ENCODE measurements around the gene LYRM4.

- TF ChIP-seq CTCF (IDR thresholded peaks at IDR 0.05; ENCODE audit: insufficient read depth, low read length, poor library complexity, severe bottlenecking) (no peak), EZH2phosphoT487 (conservative IDR thresholded peaks at IDR 0.05; ENCODE audit: low read length) (no peak)
Measured at GRCh38 chr6:5080574-5080973, 180.2 kb downstream of the LYRM4 start.

Data from SU-DHL-6 (cell line).